Cardiac muscle cell (in vitro differentiated cells and primary cell): Measurements from ENCODE around the gene DUSP28. TPM values are rescaled to one million over a fixed set of nuclear protein-coding genes. Genes with fewer than 3 reads are reported as not detected.

Experiments used
- DNase-seq, 2 donors: peaks; one replicate each; pipeline versions ENCODE4 v3.0.0 to v3.0.0-alpha.2; 2010 to 2017; ENCODE audit warnings: low read depth in 1 of 2, low spot score in 1 of 2
- H3K27ac ChIP-seq: fragments of 200-600 bp; sonication (generic); 2 replicates; pipeline ENCODE4 v1.5.1; 2016
- H3K27me3 ChIP-seq: fragments of 200-600 bp; sonication (generic); 2 replicates; pipeline ENCODE4 v1.6.0; 2016; ENCODE audit warnings: control low read depth
- H3K36me3 ChIP-seq: fragments of 200-600 bp; sonication (generic); 2 replicates; pipeline ENCODE4 v1.5.1; 2016; ENCODE audit warnings: control low read depth
- H3K4me1 ChIP-seq: fragments of 200-600 bp; sonication (generic); 2 replicates; pipeline ENCODE4 v1.8.1; 2017; ENCODE audit warnings: low read depth, mild to moderate bottlenecking, mixed run types
- H3K4me3 ChIP-seq: fragments of 200-600 bp; sonication (generic); 2 replicates; pipeline ENCODE4 v1.5.1; 2016; ENCODE audit warnings: mild to moderate bottlenecking
- H3K9me3 ChIP-seq: fragments of 200-600 bp; sonication (generic); 2 replicates; pipeline ENCODE4 v1.5.1; 2017; ENCODE audit warnings: low read depth, mild to moderate bottlenecking, control low read depth
- polyA plus RNA-seq: library from polyadenylated mRNA; unstranded; fragments of >200 nt; fragmentation: Nextera tagmentation; extraction: Ambion mirVana; gene quantifications from 2 replicates; pipeline ENCODE4 v1.2.1, GENCODE V29; 2016
- total RNA-seq: library from RNA; depleted of rRNA; stranded (reverse); fragments of >200 nt; gene quantifications from 2 replicates; pipeline ENCODE4 v1.2.3, GENCODE V29; 2016
- TF ChIP-seq, protein P1 (sequence below): IDR thresholded peaks from 2 replicates; pipeline ENCODE4 v1.5.1; 2012; ENCODE audit warnings: low read depth, mild to moderate bottlenecking, low read length

DUSP28 gene
- total and polyA plus RNA-seq, 2 experiments from 2014 or later = 10.2 to 24.9 TPM

DNA sequence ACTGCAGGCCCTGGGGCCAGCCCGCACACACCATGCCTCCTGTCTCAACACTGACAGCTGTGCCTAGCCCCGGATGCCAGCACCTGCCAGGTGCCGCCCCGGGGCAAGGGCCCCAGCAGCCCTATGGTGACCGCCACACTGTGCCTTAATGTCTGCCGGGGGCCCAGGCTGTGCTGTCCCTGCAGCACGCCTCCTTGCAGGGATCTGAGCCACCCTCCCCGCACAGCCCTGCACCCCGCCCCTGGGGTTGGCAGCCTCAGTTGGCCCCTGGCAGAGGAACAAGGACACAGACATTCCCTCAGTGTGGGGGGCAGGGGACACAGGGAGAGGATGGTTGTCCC is 17.9 kb downstream of the DUSP28 start:
- TF ChIP-seq, protein P1, sequence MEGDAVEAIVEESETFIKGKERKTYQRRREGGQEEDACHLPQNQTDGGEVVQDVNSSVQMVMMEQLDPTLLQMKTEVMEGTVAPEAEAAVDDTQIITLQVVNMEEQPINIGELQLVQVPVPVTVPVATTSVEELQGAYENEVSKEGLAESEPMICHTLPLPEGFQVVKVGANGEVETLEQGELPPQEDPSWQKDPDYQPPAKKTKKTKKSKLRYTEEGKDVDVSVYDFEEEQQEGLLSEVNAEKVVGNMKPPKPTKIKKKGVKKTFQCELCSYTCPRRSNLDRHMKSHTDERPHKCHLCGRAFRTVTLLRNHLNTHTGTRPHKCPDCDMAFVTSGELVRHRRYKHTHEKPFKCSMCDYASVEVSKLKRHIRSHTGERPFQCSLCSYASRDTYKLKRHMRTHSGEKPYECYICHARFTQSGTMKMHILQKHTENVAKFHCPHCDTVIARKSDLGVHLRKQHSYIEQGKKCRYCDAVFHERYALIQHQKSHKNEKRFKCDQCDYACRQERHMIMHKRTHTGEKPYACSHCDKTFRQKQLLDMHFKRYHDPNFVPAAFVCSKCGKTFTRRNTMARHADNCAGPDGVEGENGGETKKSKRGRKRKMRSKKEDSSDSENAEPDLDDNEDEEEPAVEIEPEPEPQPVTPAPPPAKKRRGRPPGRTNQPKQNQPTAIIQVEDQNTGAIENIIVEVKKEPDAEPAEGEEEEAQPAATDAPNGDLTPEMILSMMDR = no peak
- no peak overlapping the region for H3K4me3 ChIP-seq
- peaks cover 3% of the 10 kb centered on the region for H3K36me3 ChIP-seq
- H3K4me1 ChIP-seq = no peaks in the 10 kb centered on the region
- no peaks in the 10 kb centered on the region for H3K9me3 ChIP-seq
- no peak overlapping the region for H3K27ac ChIP-seq
- no peak for DNase-seq
- no peaks in the 10 kb centered on the region for H3K27me3 ChIP-seq

DNA sequence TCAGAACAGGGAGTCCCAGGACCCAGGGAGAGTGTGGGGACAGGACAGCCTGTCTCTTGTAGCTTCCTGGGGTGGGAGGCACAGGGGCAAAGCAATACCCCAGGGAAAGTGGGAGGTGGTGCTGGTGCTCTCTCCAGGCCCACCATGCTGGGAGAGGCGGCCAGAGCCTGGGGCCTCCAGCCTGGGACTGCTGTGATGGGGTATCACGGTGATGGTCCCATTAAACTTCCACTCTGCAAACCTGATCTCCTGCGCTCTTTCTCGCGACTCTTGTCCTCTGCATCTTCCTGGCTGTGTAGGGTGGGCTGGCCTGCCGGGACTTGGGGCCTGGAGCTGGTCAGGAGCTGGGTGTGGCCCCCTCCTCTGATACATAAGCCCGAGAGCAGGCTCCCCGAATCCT is 18.3 kb downstream of the DUSP28 start:
- Histone ChIP-seq H3K27ac (no peak overlapping the region), H3K9me3 (no peaks in the 10 kb centered on the region), H3K36me3 (peaks cover 3% of the 10 kb centered on the region), H3K4me3 (no peak overlapping the region), H3K4me1 (no peaks in the 10 kb centered on the region), H3K27me3 (no peaks in the 10 kb centered on the region)
- TF ChIP-seq, protein P1 = no peak
- no peak for DNase-seq

DNA sequence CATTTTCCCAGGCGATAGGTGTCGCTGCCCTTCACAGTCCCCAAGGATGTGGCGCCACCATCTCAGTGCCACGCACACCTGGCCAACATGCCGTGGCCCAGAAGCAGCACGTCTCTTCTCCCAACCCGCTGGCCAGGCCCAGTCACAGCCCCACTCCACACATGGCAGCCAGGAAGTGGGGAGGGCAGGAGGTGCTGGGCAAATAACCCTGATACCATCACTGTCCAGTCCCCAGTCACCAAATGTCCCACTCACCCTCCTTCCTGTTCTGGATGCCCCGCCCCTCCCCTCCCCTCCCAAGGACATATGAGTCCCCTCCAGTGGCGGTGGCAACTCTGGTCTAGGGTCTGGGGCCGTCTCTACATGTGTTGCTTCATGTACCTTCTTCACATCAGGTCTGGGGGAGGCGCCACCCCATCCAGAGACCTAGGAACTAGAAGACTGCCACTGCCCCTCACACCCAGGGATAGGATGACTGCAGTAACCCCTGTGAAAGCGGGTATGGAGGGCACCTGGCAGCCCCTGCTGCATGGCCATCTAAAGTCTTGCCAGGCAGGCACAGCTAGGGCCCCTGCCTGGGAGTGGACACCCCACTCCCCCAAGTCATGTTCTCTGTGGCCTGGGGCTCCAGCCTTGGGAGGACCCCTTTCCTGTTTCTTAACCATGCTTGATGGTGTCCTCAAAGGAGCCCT is 19.1 kb downstream of the DUSP28 start:
- Histone ChIP-seq H3K27me3 (no peaks in the 10 kb centered on the region), H3K9me3 (no peaks in the 10 kb centered on the region), H3K36me3 (peaks cover 3% of the 10 kb centered on the region), H3K4me1 (no peaks in the 10 kb centered on the region), H3K27ac (no peak overlapping the region), H3K4me3 (no peak overlapping the region)
- no peak for DNase-seq
- TF ChIP-seq, protein P1 = no peak

DNA sequence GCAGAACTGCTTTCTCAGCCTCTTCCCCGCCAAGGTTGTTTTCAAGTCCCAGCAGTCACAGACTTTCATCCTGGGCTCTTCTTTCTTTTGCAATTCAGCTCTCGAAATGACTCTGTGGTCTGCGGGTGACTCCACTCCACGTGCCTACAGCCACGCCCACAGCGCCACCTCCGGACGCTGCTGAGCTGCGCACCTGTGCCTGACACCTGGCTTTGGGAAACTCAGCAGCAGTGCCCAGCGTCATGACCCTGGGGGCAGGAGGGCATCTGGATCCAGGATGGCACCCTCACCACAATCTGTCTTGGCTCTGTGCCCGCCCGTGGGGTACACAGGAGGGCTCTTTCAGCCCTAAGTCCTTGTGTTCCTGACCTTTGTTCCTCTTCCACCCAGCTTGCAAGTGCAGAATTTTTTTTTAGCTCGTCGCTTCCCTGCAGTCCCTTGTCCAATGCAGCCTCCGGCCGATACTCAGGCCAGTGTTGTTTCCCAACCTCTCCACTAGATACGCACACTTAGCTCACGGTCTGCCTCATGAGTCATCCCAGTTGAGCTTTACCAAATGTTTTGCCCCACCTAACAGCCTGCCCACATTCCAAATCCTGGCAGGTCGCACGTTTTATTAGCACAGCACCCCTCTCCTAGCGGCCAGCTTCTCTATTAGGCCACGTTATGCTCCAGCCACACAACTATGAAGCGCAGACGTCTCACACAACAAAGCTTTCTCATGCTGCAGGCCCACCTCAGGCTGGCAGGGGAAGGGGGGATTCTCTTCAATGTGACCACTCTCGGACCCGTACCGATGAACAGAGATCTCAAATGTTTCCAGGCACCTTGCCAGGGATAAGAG is 19.8 kb downstream of the DUSP28 start:
- TF ChIP-seq, protein P1 = peak; percentile 1
- Histone ChIP-seq H3K36me3 (no peaks in the 10 kb centered on the region), H3K27ac (peak overlapping the region; percentile 39), H3K4me3 (no peak overlapping the region), H3K9me3 (no peaks in the 10 kb centered on the region), H3K27me3 (no peaks in the 10 kb centered on the region), H3K4me1 (no peaks in the 10 kb centered on the region)
- peak in 1 of 2 donors; percentile 94 for DNase-seq

DNA sequence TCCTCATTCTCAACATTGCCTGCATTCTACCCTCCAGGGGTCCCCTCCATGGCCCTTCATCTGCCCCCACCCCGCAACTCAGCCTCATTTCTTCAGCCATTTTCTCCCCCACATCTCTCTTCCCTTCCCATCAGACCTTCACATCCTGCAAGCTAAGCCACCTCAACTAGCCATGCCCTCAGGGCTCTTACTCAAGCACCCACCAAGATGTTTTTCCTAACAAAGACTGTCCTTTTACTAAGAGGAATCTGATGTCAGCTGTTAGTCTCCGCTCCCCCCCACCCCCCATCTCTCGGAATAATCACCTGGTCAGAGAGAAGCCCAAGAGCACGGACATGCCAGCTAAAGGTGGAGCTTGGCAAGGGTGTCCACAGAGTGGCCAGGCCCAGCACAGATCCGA is 21.7 kb downstream of the DUSP28 start:
- DNase-seq = no peak
- Histone ChIP-seq H3K4me1 (no peaks in the 10 kb centered on the region), H3K9me3 (no peaks in the 10 kb centered on the region), H3K27ac (no peak overlapping the region), H3K36me3 (no peaks in the 10 kb centered on the region), H3K27me3 (no peaks in the 10 kb centered on the region), H3K4me3 (no peak overlapping the region)
- TF ChIP-seq, protein P1 = no peak
